Measurements from ENCODE around the gene EYA4.

The EYA4 gene

GRCh38 chr6:133268621-133269020, 27.5 kb downstream of the EYA4 start:
- no peak overlapping the region for H2AK5ac ChIP-seq (ENCODE audit: low read depth, low read length)
- no peak overlapping the region for H4K8ac ChIP-seq (ENCODE audit: low read depth, low read length)
- no peak overlapping the region for H2BK120ac ChIP-seq (ENCODE audit: low read depth, low read length)
- no peak overlapping the region for H3K4ac ChIP-seq (ENCODE audit: low read length)
- H3K4me2 ChIP-seq (ENCODE audit: insufficient read depth, low read length, poor library complexity, severe bottlenecking): no peak overlapping the region
- H2AFZ ChIP-seq (ENCODE audit: low read length): no peak overlapping the region
- WGBS, 2 donors (ENCODE audit: extremely low coverage in 2 of 2, insufficient read length in 2 of 2, insufficient replicate concordance in 1 of 2): no CpG with 5 or more reads among the region's 5 CpGs
- DNase-seq (ENCODE audit: low spot score): no peak
- H3K9me3 ChIP-seq (replicated peaks in 1 of 2; ENCODE audit: control insufficient read depth in 2 of 2, insufficient read depth in 1 of 2, low read depth in 1 of 2, low read length in 2 of 2): peaks cover 0 to 5% of the 10 kb centered on the region in 2 donors
- no peak overlapping the region for H3K4me3 ChIP-seq (ENCODE audit: low read length in 2 of 2)
- H3K27me3 ChIP-seq (ENCODE audit: control insufficient read depth in 3 of 3, insufficient read depth in 3 of 3, low read depth in 1 of 3, low read length in 3 of 3): no peaks in the 10 kb centered on the region
- H3K79me1 ChIP-seq (ENCODE audit: low read depth, low read length): no peaks in the 10 kb centered on the region
- no peak overlapping the region for H3K14ac ChIP-seq (ENCODE audit: low read length)
- no peak overlapping the region for H3K9ac ChIP-seq (ENCODE audit: low read depth, low read length, poor library complexity)
- no peak overlapping the region for H3K18ac ChIP-seq (ENCODE audit: low read length)
- no peak overlapping the region for H3K27ac ChIP-seq (replicated peaks; ENCODE audit: low read length)
- no peaks in the 10 kb centered on the region for H3K36me3 ChIP-seq (replicated peaks in 1 of 2; ENCODE audit: control insufficient read depth in 2 of 2, insufficient read depth in 2 of 2, low read length in 2 of 2)
- no peak overlapping the region for H2BK12ac ChIP-seq (ENCODE audit: low read length)
- H3K23ac ChIP-seq (ENCODE audit: low read depth, low read length, poor library complexity): no peak overlapping the region
- H3K4me1 ChIP-seq (ENCODE audit: control insufficient read depth in 2 of 2, insufficient read depth in 1 of 2, low read depth in 1 of 2, low read length in 2 of 2): no peaks in the 10 kb centered on the region
- no peak overlapping the region for H4K91ac ChIP-seq (ENCODE audit: low read depth, low read length, poor library complexity)
- no peak overlapping the region for H2BK15ac ChIP-seq (ENCODE audit: low read length)
- H2BK5ac ChIP-seq (ENCODE audit: low read length): no peak overlapping the region

- no CpG with 5 or more reads among the region's 4 CpGs for WGBS, 2 donors (ENCODE audit: extremely low coverage in 2 of 2, insufficient read length in 2 of 2, insufficient replicate concordance in 1 of 2)
- no peak overlapping the region for H2BK120ac ChIP-seq (ENCODE audit: low read depth, low read length)
- H2BK15ac ChIP-seq (ENCODE audit: low read length): no peak overlapping the region
These were observed 33.7 kb downstream of the EYA4 start for GRCh38 chr6:133274813-133275212.

GRCh38 chr6:133275213-133275612, 34.1 kb downstream of the EYA4 start:
- Histone ChIP-seq H2AK5ac (ENCODE audit: low read depth, low read length) (no peak overlapping the region), H2BK15ac (ENCODE audit: low read length) (no peak overlapping the region), H2BK12ac (ENCODE audit: low read length) (no peak overlapping the region), H2AFZ (ENCODE audit: low read length) (no peak overlapping the region), H2BK5ac (ENCODE audit: low read length) (no peak overlapping the region), H3K23ac (ENCODE audit: low read depth, low read length, poor library complexity) (no peak overlapping the region), H3K4me2 (ENCODE audit: insufficient read depth, low read length, poor library complexity, severe bottlenecking) (no peak overlapping the region), H2BK120ac (ENCODE audit: low read depth, low read length) (no peak overlapping the region), H3K4me3 (ENCODE audit: low read length in 2 of 2) (no peak overlapping the region), H3K79me1 (ENCODE audit: low read depth, low read length) (no peaks in the 10 kb centered on the region), H3K18ac (ENCODE audit: low read length) (no peak overlapping the region), H3K27me3 (ENCODE audit: control insufficient read depth in 3 of 3, insufficient read depth in 3 of 3, low read depth in 1 of 3, low read length in 3 of 3) (no peaks in the 10 kb centered on the region), H3K27ac (replicated peaks; ENCODE audit: low read length) (no peak overlapping the region), H4K8ac (ENCODE audit: low read depth, low read length) (no peak overlapping the region), H4K91ac (ENCODE audit: low read depth, low read length, poor library complexity) (no peak overlapping the region), H3K4me1 (ENCODE audit: control insufficient read depth in 2 of 2, insufficient read depth in 1 of 2, low read depth in 1 of 2, low read length in 2 of 2) (peaks cover 0 to 5% of the 10 kb centered on the region in 2 donors), H3K36me3 (replicated peaks in 1 of 2; ENCODE audit: control insufficient read depth in 2 of 2, insufficient read depth in 2 of 2, low read length in 2 of 2) (no peaks in the 10 kb centered on the region), H3K9ac (ENCODE audit: low read depth, low read length, poor library complexity) (no peak overlapping the region), H3K9me3 (replicated peaks in 1 of 2; ENCODE audit: control insufficient read depth in 2 of 2, insufficient read depth in 1 of 2, low read depth in 1 of 2, low read length in 2 of 2) (peaks cover 0 to 5% of the 10 kb centered on the region in 2 donors), H3K4ac (ENCODE audit: low read length) (no peak overlapping the region), H3K14ac (ENCODE audit: low read length) (no peak overlapping the region)
- DNase-seq (ENCODE audit: low spot score): no peak
- WGBS, 2 donors (ENCODE audit: extremely low coverage in 2 of 2, insufficient read length in 2 of 2, insufficient replicate concordance in 1 of 2): no CpG with 5 or more reads among the region's 6 CpGs

More at GRCh38 chr6:133274813-133275212, 33.7 kb downstream of the EYA4 start:
- Histone ChIP-seq H3K4me2 (ENCODE audit: insufficient read depth, low read length, poor library complexity, severe bottlenecking) (no peak overlapping the region), H3K4me1 (ENCODE audit: control insufficient read depth in 2 of 2, insufficient read depth in 1 of 2, low read depth in 1 of 2, low read length in 2 of 2) (peaks cover 0 to 5% of the 10 kb centered on the region in 2 donors), H3K14ac (ENCODE audit: low read length) (no peak overlapping the region), H3K4ac (ENCODE audit: low read length) (no peak overlapping the region), H3K27ac (replicated peaks; ENCODE audit: low read length) (no peak overlapping the region), H3K4me3 (ENCODE audit: low read length in 2 of 2) (no peak overlapping the region), H2AFZ (ENCODE audit: low read length) (no peak overlapping the region), H3K36me3 (replicated peaks in 1 of 2; ENCODE audit: control insufficient read depth in 2 of 2, insufficient read depth in 2 of 2, low read length in 2 of 2) (no peaks in the 10 kb centered on the region), H3K79me1 (ENCODE audit: low read depth, low read length) (no peaks in the 10 kb centered on the region), H3K9ac (ENCODE audit: low read depth, low read length, poor library complexity) (no peak overlapping the region), H3K18ac (ENCODE audit: low read length) (no peak overlapping the region), H4K8ac (ENCODE audit: low read depth, low read length) (no peak overlapping the region), H2AK5ac (ENCODE audit: low read depth, low read length) (no peak overlapping the region), H4K91ac (ENCODE audit: low read depth, low read length, poor library complexity) (no peak overlapping the region), H3K23ac (ENCODE audit: low read depth, low read length, poor library complexity) (no peak overlapping the region), H3K27me3 (ENCODE audit: control insufficient read depth in 3 of 3, insufficient read depth in 3 of 3, low read depth in 1 of 3, low read length in 3 of 3) (no peaks in the 10 kb centered on the region), H2BK5ac (ENCODE audit: low read length) (no peak overlapping the region), H2BK12ac (ENCODE audit: low read length) (no peak overlapping the region), H3K9me3 (replicated peaks in 1 of 2; ENCODE audit: control insufficient read depth in 2 of 2, insufficient read depth in 1 of 2, low read depth in 1 of 2, low read length in 2 of 2) (peaks cover 0 to 5% of the 10 kb centered on the region in 2 donors)
- no peak for DNase-seq (ENCODE audit: low spot score)

- H3K36me3 ChIP-seq (replicated peaks in 1 of 2; ENCODE audit: control insufficient read depth in 2 of 2, insufficient read depth in 2 of 2, low read length in 2 of 2): no peaks in the 10 kb centered on the region
- H3K4me1 ChIP-seq (ENCODE audit: control insufficient read depth in 2 of 2, insufficient read depth in 1 of 2, low read depth in 1 of 2, low read length in 2 of 2): peaks cover 0 to 5% of the 10 kb centered on the region in 2 donors
- no peak overlapping the region for H2BK5ac ChIP-seq (ENCODE audit: low read length)
- no peak overlapping the region for H3K18ac ChIP-seq (ENCODE audit: low read length)
- H3K9ac ChIP-seq (ENCODE audit: low read depth, low read length, poor library complexity): no peak overlapping the region
- no peak overlapping the region for H4K91ac ChIP-seq (ENCODE audit: low read depth, low read length, poor library complexity)
- H4K8ac ChIP-seq (ENCODE audit: low read depth, low read length): no peak overlapping the region
- no peak overlapping the region for H3K4me2 ChIP-seq (ENCODE audit: insufficient read depth, low read length, poor library complexity, severe bottlenecking)
- no peak overlapping the region for H2AFZ ChIP-seq (ENCODE audit: low read length)
- H3K27ac ChIP-seq (replicated peaks; ENCODE audit: low read length): peak overlapping the region; percentile 4
- no peak overlapping the region for H2BK15ac ChIP-seq (ENCODE audit: low read length)
- no peak for DNase-seq (ENCODE audit: low spot score)
- no peak overlapping the region for H3K4ac ChIP-seq (ENCODE audit: low read length)
- H3K79me1 ChIP-seq (ENCODE audit: low read depth, low read length): no peaks in the 10 kb centered on the region
- no peak overlapping the region for H3K4me3 ChIP-seq (ENCODE audit: low read length in 2 of 2)
- WGBS, 2 donors (ENCODE audit: extremely low coverage in 2 of 2, insufficient read length in 2 of 2, insufficient replicate concordance in 1 of 2): no CpG with 5 or more reads among the region's 2 CpGs
- H3K27me3 ChIP-seq (ENCODE audit: control insufficient read depth in 3 of 3, insufficient read depth in 3 of 3, low read depth in 1 of 3, low read length in 3 of 3): no peaks in the 10 kb centered on the region
- H2BK12ac ChIP-seq (ENCODE audit: low read length): no peak overlapping the region
- H2BK120ac ChIP-seq (ENCODE audit: low read depth, low read length): no peak overlapping the region
- no peak overlapping the region for H3K14ac ChIP-seq (ENCODE audit: low read length)
- peaks cover 0 to 3% of the 10 kb centered on the region in 2 donors for H3K9me3 ChIP-seq (replicated peaks in 1 of 2; ENCODE audit: control insufficient read depth in 2 of 2, insufficient read depth in 1 of 2, low read depth in 1 of 2, low read length in 2 of 2)
- H2AK5ac ChIP-seq (ENCODE audit: low read depth, low read length): no peak overlapping the region
- no peak overlapping the region for H3K23ac ChIP-seq (ENCODE audit: low read depth, low read length, poor library complexity)
These were observed 36.2 kb downstream of the EYA4 start for GRCh38 chr6:133277228-133277899.
